Islet precursor cell (in vitro differentiated cells): Measurements from ENCODE around the gene OTOP3.
A peak's percentile ranks its signal among the peaks of the same experiment; 100 is the strongest.

Experiments
- DNase-seq: peaks from one replicate; pipeline ENCODE4 v3.0.0-alpha.2; 2018

Gene OTOP3

GRCh38 chr17:74987909-74988711 is 52.4 kb downstream of the OTOP3 start:
- DNase-seq = peak; percentile 84

- no peak for DNase-seq
Measured at GRCh38 chr17:74990581-74991105, 54.9 kb downstream of the OTOP3 start.

GRCh38 chr17:74992223-74992622 is 56.5 kb downstream of the OTOP3 start:
- no peak for DNase-seq

- no peak for DNase-seq
Measured at GRCh38 chr17:74994440-74994839, 58.7 kb downstream of the OTOP3 start.

GRCh38 chr17:74995847-74996246 is 60.1 kb downstream of the OTOP3 start:
- DNase-seq = no peak

GRCh38 chr17:74998783-74999182 is 63.1 kb downstream of the OTOP3 start:
- DNase-seq = peak; percentile 48

GRCh38 chr17:74999523-74999922 is 63.8 kb downstream of the OTOP3 start:
- DNase-seq = no peak
